Hepatocyte (in vitro differentiated cells): ENCODE measurements around the gene CCDC3. TPM values are rescaled to one million over a fixed set of nuclear protein-coding genes. Genes with fewer than 3 reads are reported as not detected.
"Not testable (repeated sequence)": the region's sequence is repeated elsewhere in the genome, so short reads cannot be mapped to it uniquely, and the experiment has no call there.

Experiments
- DNase-seq: peaks from one replicate; pipeline ENCODE4 v3.0.0-alpha.2; 2016; ENCODE audit warnings: low spot score
- H2AFZ ChIP-seq: fragments of 200-600 bp; sonication (generic); 2 replicates; pipeline ENCODE4 v1.6.0; 2016; ENCODE audit warnings: antibody characterized with exemption, mild to moderate bottlenecking
- H3K27ac ChIP-seq: fragments of 200-600 bp; sonication (generic); 2 replicates; pipeline ENCODE4 v1.5.1; 2016; ENCODE audit warnings: mild to moderate bottlenecking
- H3K27me3 ChIP-seq: fragments of 200-600 bp; sonication (generic); 2 replicates; pipeline ENCODE4 v1.6.1; 2016
- H3K36me3 ChIP-seq: fragments of 200-600 bp; sonication (generic); replicated peaks from 2 replicates; pipeline ENCODE4 v1.5.1; 2016; ENCODE audit warnings: low read depth; ENCODE audit not compliant: insufficient read depth
- H3K4me1 ChIP-seq: fragments of 200-600 bp; sonication (generic); 2 replicates; pipeline ENCODE4 v1.5.1; 2016; ENCODE audit warnings: mild to moderate bottlenecking, moderate library complexity; ENCODE audit not compliant: insufficient read depth
- H3K4me2 ChIP-seq: fragments of 200-600 bp; sonication (generic); 2 replicates; pipeline ENCODE4 v1.6.0; 2016
- H3K4me3 ChIP-seq: fragments of 200-600 bp; sonication (generic); 2 replicates; pipeline ENCODE4 v1.5.1; 2016; ENCODE audit warnings: mild to moderate bottlenecking
- H3K79me2 ChIP-seq: fragments of 200-600 bp; sonication (generic); 2 replicates; pipeline ENCODE4 v1.6.0; 2017; ENCODE audit warnings: mild to moderate bottlenecking
- H3K9me2 ChIP-seq: fragments of 200-600 bp; sonication (generic); replicated peaks from 2 replicates; pipeline ENCODE4 v1.6.0; 2017; ENCODE audit warnings: mild to moderate bottlenecking; ENCODE audit not compliant: insufficient read depth
- H3K9me3 ChIP-seq: fragments of 200-600 bp; sonication (generic); 2 replicates; pipeline ENCODE4 v1.5.1; 2016; ENCODE audit warnings: low read depth, mild to moderate bottlenecking
- H4K20me1 ChIP-seq: fragments of 200-600 bp; sonication (generic); 2 replicates; pipeline ENCODE4 v1.6.0; 2016; ENCODE audit warnings: mild to moderate bottlenecking; ENCODE audit not compliant: insufficient read depth, poor library complexity, severe bottlenecking
- EZH2 ChIP-seq: fragments of 200-600 bp; sonication (generic); IDR thresholded peaks from 2 replicates; pipeline ENCODE4 v1.6.1; 2016; ENCODE audit warnings: antibody characterized with exemption, mild to moderate bottlenecking, borderline replicate concordance
- EZH2phosphoT487 ChIP-seq: fragments of 200-600 bp; sonication (generic); IDR thresholded peaks from one replicate; pipeline ENCODE4 v1.6.1; 2018; ENCODE audit warnings: antibody characterized with exemption, mild to moderate bottlenecking, low read depth, moderate library complexity; ENCODE audit not compliant: unreplicated experiment, severe bottlenecking
- WGBS: methylation state at CpG from one replicate; pipeline ENCODE4 v1.1.6; 2016; ENCODE audit warnings: low lambda C conversion rate; ENCODE audit errors: missing lambda C conversion rate; 5-methylcytosine and 5-hydroxymethylcytosine counted together
- polyA plus RNA-seq: library from polyadenylated mRNA; unstranded; fragments of >200 nt; fragmentation: Nextera tagmentation; extraction: Ambion mirVana; gene quantifications from 2 replicates; pipeline ENCODE4 v1.2.1, GENCODE V29; 2016
- total RNA-seq: library from RNA; depleted of rRNA; stranded (reverse); fragments of >200 nt; gene quantifications from 2 replicates; pipeline ENCODE4 v1.2.3, GENCODE V29; 2014
- TF ChIP-seq, protein P1 (sequence below): fragments of 200-600 bp; sonication (generic); IDR thresholded peaks from 2 replicates; pipeline ENCODE4 v1.5.1; 2016; ENCODE audit warnings: antibody characterized with exemption, mild to moderate bottlenecking; ENCODE audit not compliant: poor library complexity

The CCDC3 gene
- total and polyA plus RNA-seq, 2 experiments from 2014 or later: 10.4 to 10.5 TPM

GRCh38 chr10:13036841-13037240, 35.3 kb upstream of the CCDC3 start:
- Histone ChIP-seq H4K20me1 (no peaks in the 10 kb centered on the region), H3K9me2 (no peaks in the 10 kb centered on the region), H3K4me1 (no peaks in the 10 kb centered on the region), H3K9me3 (no peaks in the 10 kb centered on the region), H3K4me3 (no peak overlapping the region), H3K4me2 (no peak overlapping the region), H3K36me3 (no peaks in the 10 kb centered on the region), H3K27ac (no peak overlapping the region), H2AFZ (no peak overlapping the region), H3K27me3 (no peaks in the 10 kb centered on the region), H3K79me2 (no peaks in the 10 kb centered on the region)
- DNase-seq: no peak
- TF ChIP-seq EZH2 (no peak), EZH2phosphoT487 (no peak)
- TF ChIP-seq, protein P1, sequence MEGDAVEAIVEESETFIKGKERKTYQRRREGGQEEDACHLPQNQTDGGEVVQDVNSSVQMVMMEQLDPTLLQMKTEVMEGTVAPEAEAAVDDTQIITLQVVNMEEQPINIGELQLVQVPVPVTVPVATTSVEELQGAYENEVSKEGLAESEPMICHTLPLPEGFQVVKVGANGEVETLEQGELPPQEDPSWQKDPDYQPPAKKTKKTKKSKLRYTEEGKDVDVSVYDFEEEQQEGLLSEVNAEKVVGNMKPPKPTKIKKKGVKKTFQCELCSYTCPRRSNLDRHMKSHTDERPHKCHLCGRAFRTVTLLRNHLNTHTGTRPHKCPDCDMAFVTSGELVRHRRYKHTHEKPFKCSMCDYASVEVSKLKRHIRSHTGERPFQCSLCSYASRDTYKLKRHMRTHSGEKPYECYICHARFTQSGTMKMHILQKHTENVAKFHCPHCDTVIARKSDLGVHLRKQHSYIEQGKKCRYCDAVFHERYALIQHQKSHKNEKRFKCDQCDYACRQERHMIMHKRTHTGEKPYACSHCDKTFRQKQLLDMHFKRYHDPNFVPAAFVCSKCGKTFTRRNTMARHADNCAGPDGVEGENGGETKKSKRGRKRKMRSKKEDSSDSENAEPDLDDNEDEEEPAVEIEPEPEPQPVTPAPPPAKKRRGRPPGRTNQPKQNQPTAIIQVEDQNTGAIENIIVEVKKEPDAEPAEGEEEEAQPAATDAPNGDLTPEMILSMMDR: no peak
- WGBS: 82% methylated on average over 4 of the region's 4 CpGs

- DNase-seq, H3K4me3 ChIP-seq, H4K20me1 ChIP-seq: not testable (repeated sequence)
Measured at GRCh38 chr10:13035731-13036130, 34.2 kb upstream of the CCDC3 start.

DNA sequence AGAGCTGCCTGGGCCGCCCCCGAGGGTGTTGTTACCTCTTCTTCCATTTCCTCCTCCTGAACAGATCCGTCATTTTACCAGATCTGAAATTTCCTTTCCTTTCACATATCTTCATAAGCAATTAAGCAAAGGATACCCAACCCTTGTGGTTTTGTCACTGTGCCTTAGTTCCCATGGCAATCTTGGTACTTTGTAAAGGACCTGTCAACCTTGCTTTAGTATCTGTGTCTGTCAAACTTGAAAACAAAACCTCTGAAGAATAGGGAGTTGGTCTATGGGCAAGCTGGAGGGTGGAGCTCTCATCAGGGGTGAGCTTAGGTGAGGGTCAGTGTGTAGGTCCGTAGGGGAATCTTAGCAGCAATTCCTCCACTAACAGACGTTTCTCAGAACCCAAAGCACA, 25.4 kb upstream of the CCDC3 start:
- no peak overlapping the region for H3K4me2 ChIP-seq

More at GRCh38 chr10:13035731-13036130, 34.2 kb upstream of the CCDC3 start:
- H3K36me3 ChIP-seq, H3K9me2 ChIP-seq, H3K9me3 ChIP-seq, H3K4me2 ChIP-seq, H3K27ac ChIP-seq, H3K27me3 ChIP-seq, H3K79me2 ChIP-seq, H3K4me1 ChIP-seq, H2AFZ ChIP-seq: not testable (repeated sequence)
- 92% methylated on average over 9 of the region's 9 CpGs for WGBS

GRCh38 chr10:13023754-13024153, 22.2 kb upstream of the CCDC3 start:
- no peaks in the 10 kb centered on the region for H3K9me2 ChIP-seq
- 77% methylated on average over 2 of the region's 2 CpGs for WGBS

More for the DNA sequence above, 25.4 kb upstream of the CCDC3 start:
- H3K4me3 ChIP-seq: no peak overlapping the region
- no peaks in the 10 kb centered on the region for H3K9me2 ChIP-seq
- no peaks in the 10 kb centered on the region for H3K79me2 ChIP-seq
- no peaks in the 10 kb centered on the region for H3K9me3 ChIP-seq
- 64% methylated on average over 5 of the region's 5 CpGs for WGBS
- H3K36me3 ChIP-seq: no peaks in the 10 kb centered on the region
- H2AFZ ChIP-seq: no peak overlapping the region
- no peak overlapping the region for H3K27ac ChIP-seq
- no peak for DNase-seq
- H3K4me1 ChIP-seq: no peaks in the 10 kb centered on the region
- no peaks in the 10 kb centered on the region for H3K27me3 ChIP-seq
- TF ChIP-seq EZH2phosphoT487 (no peak), EZH2 (no peak)
- TF ChIP-seq, protein P1: no peak
- H4K20me1 ChIP-seq: no peaks in the 10 kb centered on the region

More at GRCh38 chr10:13023754-13024153, 22.2 kb upstream of the CCDC3 start:
- no peaks in the 10 kb centered on the region for H3K9me3 ChIP-seq
- H4K20me1 ChIP-seq: no peaks in the 10 kb centered on the region
- H2AFZ ChIP-seq: no peak overlapping the region
- no peak overlapping the region for H3K4me3 ChIP-seq
- H3K27ac ChIP-seq: no peak overlapping the region
- no peaks in the 10 kb centered on the region for H3K36me3 ChIP-seq
- no peak for DNase-seq
- H3K79me2 ChIP-seq: no peaks in the 10 kb centered on the region
- no peaks in the 10 kb centered on the region for H3K27me3 ChIP-seq
- H3K4me1 ChIP-seq: no peaks in the 10 kb centered on the region
- no peak for TF ChIP-seq EZH2
- no peak for TF ChIP-seq EZH2phosphoT487
- TF ChIP-seq, protein P1: no peak
- no peak overlapping the region for H3K4me2 ChIP-seq
